Keratinocyte (primary cell): Measurements from ENCODE around the gene LAP3. TPM values are rescaled to one million over a fixed set of nuclear protein-coding genes. Genes with fewer than 3 reads are reported as not detected.
"Not testable (repeated sequence)": the region's sequence is repeated elsewhere in the genome, so short reads cannot be mapped to it uniquely, and the experiment has no call there.

Experiments
- DNase-seq: peaks from one replicate; pipeline ENCODE4 v3.0.0-alpha.2; 2011; ENCODE audit warnings: low read depth, missing footprints, low spot score
- FAIRE-seq: peaks from 2 replicates; lab custom pipeline; 2011; peaks lifted over from hg19 to GRCh38; lab: Jason Lieb, UNC
- H2AFZ ChIP-seq: 2 replicates; pipeline ENCODE4 v1.6.0; 2012; ENCODE audit warnings: low read length, control low read depth, inconsistent platforms; ENCODE audit not compliant: control insufficient read depth
- H3K27ac ChIP-seq: 2 replicates; pipeline ENCODE4 v1.5.1; 2011; ENCODE audit warnings: low read length; ENCODE audit not compliant: control insufficient read depth, insufficient read depth
- H3K27me3 ChIP-seq: 3 replicates; pipeline ENCODE4 v1.6.0; 2011; ENCODE audit warnings: low read length; ENCODE audit not compliant: control insufficient read depth, insufficient read depth; ENCODE audit errors: extremely low read depth
- H3K36me3 ChIP-seq, 2 experiments: 2 replicates in 1 of 2; 3 replicates in 1 of 2; pipeline ENCODE4 v1.5.1; 2011; ENCODE audit warnings: low read length in 2 of 2, mild to moderate bottlenecking in 1 of 2; ENCODE audit not compliant: control insufficient read depth in 2 of 2, insufficient read depth in 2 of 2; ENCODE audit errors: extremely low read depth in 1 of 2
- H3K4me1 ChIP-seq: 3 replicates; pipeline ENCODE4 v1.5.1; 2011; ENCODE audit warnings: low read length; ENCODE audit not compliant: control insufficient read depth, insufficient read depth; ENCODE audit errors: extremely low read depth
- H3K4me2 ChIP-seq: 3 replicates; pipeline ENCODE4 v1.6.0; 2011; ENCODE audit warnings: low read depth, low read length; ENCODE audit not compliant: control insufficient read depth, insufficient read depth; ENCODE audit errors: extremely low read depth
- H3K4me3 ChIP-seq, 3 experiments: fragments of 200-600 bp in 1 of 3; sonication (generic) in 1 of 3; 2 replicates in 2 of 3; 3 replicates in 1 of 3; pipeline ENCODE4 v1.5.1; 2011 to 2016; ENCODE audit warnings: low read length in 3 of 3, mild to moderate bottlenecking in 3 of 3, control low read depth in 2 of 3, inconsistent platforms in 1 of 3, low read depth in 1 of 3, mixed read lengths in 1 of 3, mixed run types in 1 of 3, moderate library complexity in 1 of 3; ENCODE audit not compliant: control insufficient read depth in 2 of 3, insufficient read depth in 2 of 3; ENCODE audit errors: extremely low read depth in 1 of 3
- H3K79me2 ChIP-seq: 2 replicates; pipeline ENCODE4 v1.6.0; 2012; ENCODE audit warnings: low read length; ENCODE audit not compliant: control insufficient read depth, insufficient read depth
- H3K9ac ChIP-seq: 3 replicates; pipeline ENCODE4 v1.6.0; 2011; ENCODE audit warnings: low read length; ENCODE audit not compliant: control insufficient read depth, insufficient read depth; ENCODE audit errors: extremely low read depth
- H3K9me1 ChIP-seq: 3 replicates; pipeline ENCODE4 v1.6.0; 2011; ENCODE audit warnings: low read length; ENCODE audit not compliant: control insufficient read depth, insufficient read depth; ENCODE audit errors: extremely low read depth
- H3K9me3 ChIP-seq: 2 replicates; pipeline ENCODE4 v1.5.1; 2012; ENCODE audit warnings: low read depth, low read length; ENCODE audit not compliant: control insufficient read depth
- H4K20me1 ChIP-seq: 3 replicates; pipeline ENCODE4 v1.6.0; 2011; ENCODE audit warnings: low read length; ENCODE audit not compliant: control insufficient read depth, insufficient read depth; ENCODE audit errors: extremely low read depth
- CTCF ChIP-seq, 3 experiments: IDR thresholded peaks in 1 of 3; conservative IDR thresholded peaks in 1 of 3; optimal IDR thresholded peaks in 1 of 3; 2 replicates in 2 of 3; 3 replicates in 1 of 3; pipeline versions ENCODE3 to v1.5.1; 2011; ENCODE audit warnings: low read length in 3 of 3, mild to moderate bottlenecking in 3 of 3, moderate library complexity in 2 of 3, control low read depth in 1 of 3, inconsistent platforms in 1 of 3; ENCODE audit not compliant: insufficient read depth in 2 of 3; ENCODE audit errors: extremely low read depth in 1 of 3
- EZH2 ChIP-seq: IDR thresholded peaks from one replicate; pipeline ENCODE4 v1.6.1; 2012; ENCODE audit warnings: inconsistent platforms, mild to moderate bottlenecking, low read length, moderate library complexity
- dilution Hi-C: fragments of 300-500 bp; cut with MboI; formaldehyde crosslinking; loops from one replicate; pipeline ENCODE4 v1.7.0; 2020; ENCODE audit warnings: low sequenced_read_pairs; ENCODE audit not compliant: extremely low pct_ligation_motif_present
- polyA plus RNA-seq, 5 experiments: library from polyadenylated mRNA; depleted of rRNA in 3 of 5; stranded (reverse) in 3 of 5; stranded (forward) in 1 of 5; unstranded in 1 of 5; fragments of >200 nt; gene quantifications; 1 replicate in 1 of 5; 2 replicates in 3 of 5; 3 replicates in 1 of 5; pipeline versions ENCODE4 v1.2.1 to v1.2.3, GENCODE V29; 2011 to 2012; ENCODE audit warnings: missing spikeins in 2 of 5, low read depth in 1 of 5, low replicate concordance in 1 of 5

Gene LAP3
- polyA plus RNA-seq, 1 donor (not counting 4 experiments of a cell fraction or from before 2014, with no cell fraction given): 84.8 TPM

GRCh38 chr4:17567271-17567670 lies 9.7 kb upstream of the LAP3 start:
- Histone ChIP-seq H3K27ac (no peak overlapping the region), H3K79me2 (no peaks in the 10 kb centered on the region), H3K4me3 (no peak overlapping the region), H3K4me2 (no peak overlapping the region), H3K9me1 (no peaks in the 10 kb centered on the region), H3K4me1 (no peaks in the 10 kb centered on the region), H3K9me3 (no peaks in the 10 kb centered on the region), H2AFZ (no peak overlapping the region), H3K9ac (no peak overlapping the region), H4K20me1 (no peaks in the 10 kb centered on the region), H3K27me3 (no peaks in the 10 kb centered on the region), H3K36me3 (no peaks in the 10 kb centered on the region)
- TF ChIP-seq EZH2 (no peak), CTCF (optimal IDR thresholded peaks at IDR 0.05 in 1 of 3, IDR thresholded peaks at IDR 0.05 in 1 of 3, conservative IDR thresholded peaks at IDR 0.05 in 1 of 3; ENCODE audit: extremely low read depth in 1 of 3, insufficient read depth in 2 of 3, low read length in 3 of 3) (no peak)
- FAIRE-seq (no peak), DNase-seq (no peak)
- dilution Hi-C loops: no loop called here

- Histone ChIP-seq H3K9ac (no peak overlapping the region), H3K79me2 (peaks cover 14% of the 10 kb centered on the region), H3K27ac (no peak overlapping the region), H3K4me1 (peaks cover 8% of the 10 kb centered on the region), H4K20me1 (no peaks in the 10 kb centered on the region), H3K27me3 (no peaks in the 10 kb centered on the region), H3K36me3 (no peaks in the 10 kb centered on the region), H3K4me3 (no peak overlapping the region), H3K4me2 (no peak overlapping the region), H3K9me1 (no peaks in the 10 kb centered on the region), H2AFZ (no peak overlapping the region), H3K9me3 (no peaks in the 10 kb centered on the region)
- no peak for DNase-seq
- FAIRE-seq: no peak
- TF ChIP-seq CTCF (optimal IDR thresholded peaks at IDR 0.05 in 1 of 3, IDR thresholded peaks at IDR 0.05 in 1 of 3, conservative IDR thresholded peaks at IDR 0.05 in 1 of 3; ENCODE audit: extremely low read depth in 1 of 3, insufficient read depth in 2 of 3, low read length in 3 of 3): no peak
- TF ChIP-seq EZH2: no peak
- dilution Hi-C loops: no loop called here
Measured at GRCh38 chr4:17574206-17574605, 2.8 kb upstream of the LAP3 start.

- H3K27ac ChIP-seq, H2AFZ ChIP-seq, FAIRE-seq, H3K27me3 ChIP-seq, H3K36me3 ChIP-seq, H4K20me1 ChIP-seq, DNase-seq, H3K4me2 ChIP-seq, H3K4me3 ChIP-seq, H3K9me3 ChIP-seq, H3K4me1 ChIP-seq, H3K9me1 ChIP-seq, H3K9ac ChIP-seq, dilution Hi-C loops: not testable (repeated sequence)
- H3K79me2 ChIP-seq: peaks cover 17% of the 10 kb centered on the region
Measured at GRCh38 chr4:17575177-17575576, 1.8 kb upstream of the LAP3 start.
